HepG2 (cell line): ENCODE results near the gene NEURL4. TPM values are rescaled to one million over a fixed set of nuclear protein-coding genes. Genes with fewer than 3 reads are reported as not detected.

Source experiments
- ADNP ChIP-seq: sonication (generic); formaldehyde crosslinking; IDR thresholded peaks from 2 replicates; pipeline ENCODE4 v1.4.0; 2020; ENCODE audit warnings: missing genetic modification reagents
- ATF3 ChIP-seq: sonication (generic); formaldehyde crosslinking; IDR thresholded peaks from 2 replicates; pipeline ENCODE4 v1.4.0; 2020; ENCODE audit warnings: missing genetic modification reagents
- CEBPB ChIP-seq: IDR thresholded peaks from 2 replicates; pipeline ENCODE4 v1.6.1; 2011; ENCODE audit warnings: low read depth, low read length, improper control_type of control experiment, borderline replicate concordance
- DBP ChIP-seq: sonication (generic); formaldehyde crosslinking; IDR thresholded peaks from 2 replicates; pipeline ENCODE4 v1.4.0; 2020; ENCODE audit warnings: missing genetic modification reagents; ENCODE audit errors: not compliant biosample characterization
- DMAP1 ChIP-seq: IDR thresholded peaks from 2 replicates; pipeline ENCODE4 v1.6.1; 2016
- ESRRA ChIP-seq: sonication (generic); formaldehyde crosslinking; IDR thresholded peaks from 2 replicates; pipeline ENCODE4 v1.5.1; 2020; ENCODE audit warnings: mild to moderate bottlenecking, low read depth, missing genetic modification reagents
- GLMP ChIP-seq: sonication (generic); formaldehyde crosslinking; IDR thresholded peaks from 2 replicates; pipeline ENCODE4 v1.9.0; 2021; ENCODE audit warnings: missing genetic modification reagents, mild to moderate bottlenecking, borderline replicate concordance
- GTF3A ChIP-seq: sonication (generic); formaldehyde crosslinking; conservative IDR thresholded peaks from 2 replicates; pipeline ENCODE4 v1.4.0; 2020; ENCODE audit warnings: mild to moderate bottlenecking, missing genetic modification reagents
- HDAC2 ChIP-seq: sonication (generic); formaldehyde crosslinking; IDR thresholded peaks from 2 replicates; pipeline ENCODE4 v1.4.0; 2020; ENCODE audit warnings: missing genetic modification reagents
- HOXA3 ChIP-seq: sonication (generic); formaldehyde crosslinking; IDR thresholded peaks from 2 replicates; pipeline ENCODE4 v1.5.0; 2020; ENCODE audit warnings: missing genetic modification reagents
- ISL2 ChIP-seq: sonication (generic); formaldehyde crosslinking; IDR thresholded peaks from 2 replicates; pipeline ENCODE4 v1.5.0; 2020; ENCODE audit warnings: missing genetic modification reagents
- KDM1A ChIP-seq: IDR thresholded peaks from 2 replicates; pipeline ENCODE4 v1.6.1; 2016; ENCODE audit warnings: missing compliant biosample characterization
- NBN ChIP-seq: fragments of 450-650 bp; conservative IDR thresholded peaks from 2 replicates; pipeline ENCODE4 v1.6.1; 2017
- NFYC ChIP-seq: IDR thresholded peaks from 2 replicates; pipeline ENCODE4 v1.6.1; 2016; ENCODE audit warnings: missing genetic modification reagents, missing compliant biosample characterization
- NR2F2 ChIP-seq: IDR thresholded peaks from 2 replicates; pipeline ENCODE4 v1.6.1; 2012; ENCODE audit warnings: low read depth, inconsistent platforms, borderline replicate concordance
- NR2F6 ChIP-seq, 2 experiments: IDR thresholded peaks; 2 replicates each; pipeline ENCODE4 v1.6.1; 2016; ENCODE audit warnings: antibody characterized with exemption in 1 of 2, mild to moderate bottlenecking in 1 of 2
- RBM22 ChIP-seq: fragments of 200-400 bp; formaldehyde crosslinking; optimal IDR thresholded peaks from 2 replicates; pipeline ENCODE3; 2017; ENCODE audit warnings: mild to moderate bottlenecking, low read length, moderate library complexity
- ZFAT ChIP-seq: sonication (generic); formaldehyde crosslinking; conservative IDR thresholded peaks from 2 replicates; pipeline ENCODE4 v1.8.1; 2023; ENCODE audit warnings: missing genetic modification reagents, inconsistent platforms
- ZKSCAN8 ChIP-seq: IDR thresholded peaks from 2 replicates; pipeline ENCODE4 v1.6.1; 2016; ENCODE audit warnings: borderline replicate concordance, missing genetic modification reagents, missing compliant biosample characterization
- ZNF256 ChIP-seq: sonication (generic); formaldehyde crosslinking; conservative IDR thresholded peaks from 2 replicates; pipeline ENCODE4 v1.4.0; 2020; ENCODE audit warnings: missing genetic modification reagents
- ZNF333 ChIP-seq: sonication (generic); formaldehyde crosslinking; IDR thresholded peaks from 2 replicates; pipeline ENCODE4 v1.4.0; 2020; ENCODE audit warnings: mild to moderate bottlenecking, missing genetic modification reagents, borderline replicate concordance
- ZNF543 ChIP-seq: sonication (generic); formaldehyde crosslinking; IDR thresholded peaks from 2 replicates; pipeline ENCODE4 v1.4.0; 2020; ENCODE audit warnings: mild to moderate bottlenecking, missing genetic modification reagents
- ZNF567 ChIP-seq: sonication (generic); formaldehyde crosslinking; IDR thresholded peaks from 2 replicates; pipeline ENCODE4 v1.8.1; 2023; ENCODE audit warnings: mild to moderate bottlenecking, missing genetic modification reagents, borderline replicate concordance
- ZNF605 ChIP-seq: sonication (generic); formaldehyde crosslinking; IDR thresholded peaks from 2 replicates; pipeline ENCODE4 v1.8.0; 2022; ENCODE audit warnings: mild to moderate bottlenecking, missing genetic modification reagents
- ZNF724P ChIP-seq: sonication (generic); formaldehyde crosslinking; IDR thresholded peaks from 2 replicates; pipeline ENCODE4 v1.8.0; 2022; ENCODE audit warnings: missing genetic modification reagents, borderline replicate concordance
- ZNF788 ChIP-seq: sonication (generic); formaldehyde crosslinking; IDR thresholded peaks from 2 replicates; pipeline ENCODE4 v1.5.0; 2020; ENCODE audit warnings: mild to moderate bottlenecking, missing genetic modification reagents, borderline replicate concordance
- ZSCAN9 ChIP-seq: IDR thresholded peaks from 2 replicates; pipeline ENCODE4 v1.6.1; 2016; ENCODE audit warnings: borderline replicate concordance
- ZZZ3 ChIP-seq: sonication (generic); formaldehyde crosslinking; IDR thresholded peaks from 2 replicates; pipeline ENCODE4 v1.4.0; 2020; ENCODE audit warnings: missing genetic modification reagents, mild to moderate bottlenecking, borderline replicate concordance
- polyA plus RNA-seq, 8 experiments: library from polyadenylated mRNA; depleted of rRNA in 3 of 8; stranded (reverse) in 7 of 8; unstranded in 1 of 8; fragments of >200 nt; fragmentation: Illumina TruSeq in 4 of 8; extraction: Trizol in 4 of 8; gene quantifications; 2 replicates each; pipeline versions ENCODE4 v1.2.1 to v1.2.3, GENCODE V29; 2011 to 2016; ENCODE audit warnings: low read depth in 4 of 8, missing spikeins in 1 of 8, mixed read lengths in 1 of 8; ENCODE audit not compliant: insufficient read depth in 1 of 8
- total RNA-seq, 5 experiments: library from RNA; depleted of rRNA; stranded (reverse); fragments of >200 nt; fragmentation: Illumina TruSeq; extraction: Trizol; gene quantifications; 2 replicates each; pipeline ENCODE4 v1.2.3, GENCODE V29; 2016; ENCODE audit warnings: low read depth in 1 of 5
- TF ChIP-seq, protein P1 (sequence below): sonication (generic); formaldehyde crosslinking; IDR thresholded peaks from 2 replicates; pipeline ENCODE4 v1.5.0; 2020; ENCODE audit warnings: missing genetic modification reagents

Gene NEURL4
- total and polyA plus RNA-seq, 2 of the 13 experiments (the other 11 are each of a cell fraction or from before 2014, with no cell fraction given) = 14.8 to 15.7 TPM

- TF ChIP-seq NBN (no peak), GTF3A (CRISPR knock-in tag) (no peak), ZNF567 (no peak), HOXA3 (peak; percentile 79; the same call in 1 of the 2 replicates), ZKSCAN8 (CRISPR knock-in tag) (no peak), NFYC (CRISPR knock-in tag) (no peak), ZNF543 (CRISPR knock-in tag) (0 out of 2 replicates have a peak, but pooled peaks have one; percentile 61), ZNF724P (CRISPR knock-in tag) (peak; percentile 68; the same call in 1 of the 2 replicates), ADNP (CRISPR knock-in tag) (no peak), ZNF256 (CRISPR knock-in tag) (no peak; the same call in 1 of the 2 replicates), RBM22 (no peak), DMAP1 (peak; percentile 63), ESRRA (CRISPR knock-in tag) (no peak), NR2F6 (IDR thresholded peaks at IDR 0.05) (no peak), NR2F6 (CRISPR knock-in tag; IDR thresholded peaks at IDR 0.05) (peak; percentile 49; the same call in 1 of the 2 replicates), NR2F2 (0 out of 2 replicates have a peak, but pooled peaks have one; percentile 26), ZNF333 (CRISPR knock-in tag) (no peak), GLMP (no peak), ZFAT (CRISPR knock-in tag) (no peak), ISL2 (CRISPR knock-in tag) (0 out of 2 replicates have a peak, but pooled peaks have one; percentile 42), CEBPB (no peak), ZNF788 (CRISPR knock-in tag) (no peak; the same call in 1 of the 2 replicates), KDM1A (CRISPR knock-in tag) (no peak), DBP (CRISPR knock-in tag) (no peak), ZZZ3 (CRISPR knock-in tag) (no peak), ZNF605 (CRISPR knock-in tag) (peak; percentile 47), HDAC2 (CRISPR knock-in tag) (peak; percentile 57; the same call in 1 of the 2 replicates), ATF3 (CRISPR knock-in tag) (no peak), ZSCAN9 (CRISPR knock-in tag) (peak; percentile 31)
- TF ChIP-seq, protein P1, sequence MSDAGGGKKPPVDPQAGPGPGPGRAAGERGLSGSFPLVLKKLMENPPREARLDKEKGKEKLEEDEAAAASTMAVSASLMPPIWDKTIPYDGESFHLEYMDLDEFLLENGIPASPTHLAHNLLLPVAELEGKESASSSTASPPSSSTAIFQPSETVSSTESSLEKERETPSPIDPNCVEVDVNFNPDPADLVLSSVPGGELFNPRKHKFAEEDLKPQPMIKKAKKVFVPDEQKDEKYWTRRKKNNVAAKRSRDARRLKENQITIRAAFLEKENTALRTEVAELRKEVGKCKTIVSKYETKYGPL = no peak
Measured at GRCh38 chr17:7280519-7281073, 48.5 kb downstream of the NEURL4 start (continued).
